H1 (cell line): ENCODE data around the gene RASSF10.

Experiments used
- ASH2L ChIP-seq: fragments of 200-600, 300-600 bp; sonication (generic); IDR thresholded peaks from one replicate; pipeline ENCODE4 v1.7.1; 2017; ENCODE audit warnings: low read length
- EP300 ChIP-seq, 2 experiments: IDR thresholded peaks; 1 replicate in 1 of 2; 2 replicates in 1 of 2; pipeline ENCODE4 v1.6.1; 2011 to 2012; ENCODE audit warnings: low read depth in 2 of 2, low read length in 2 of 2, mild to moderate bottlenecking in 2 of 2, borderline replicate concordance in 1 of 2, inconsistent platforms in 1 of 2, moderate library complexity in 1 of 2
- EZH2 ChIP-seq: fragments of 200-600 bp; sonication (generic); IDR thresholded peaks from 2 replicates; pipeline ENCODE4 v1.7.1; 2012; ENCODE audit warnings: low read depth, mild to moderate bottlenecking, moderate library complexity, low read length, inconsistent platforms; ENCODE audit not compliant: severe bottlenecking
- HDAC6 ChIP-seq: IDR thresholded peaks from one replicate; pipeline ENCODE4 v1.7.1; 2012; ENCODE audit warnings: low read depth, mild to moderate bottlenecking, inconsistent platforms, low read length, moderate library complexity
- RAD21 ChIP-seq, 2 experiments: IDR thresholded peaks in 1 of 2; conservative IDR thresholded peaks in 1 of 2; 2 replicates each; pipeline ENCODE4 v1.6.1; 2011; ENCODE audit warnings: low read depth in 2 of 2, low read length in 2 of 2, improper control_type of control experiment in 1 of 2, inconsistent platforms in 1 of 2, mild to moderate bottlenecking in 1 of 2, moderate library complexity in 1 of 2
- TAF1 ChIP-seq: IDR thresholded peaks from 2 replicates; pipeline ENCODE4 v1.6.1; 2011; ENCODE audit warnings: mild to moderate bottlenecking, low read depth, low read length

DNA sequence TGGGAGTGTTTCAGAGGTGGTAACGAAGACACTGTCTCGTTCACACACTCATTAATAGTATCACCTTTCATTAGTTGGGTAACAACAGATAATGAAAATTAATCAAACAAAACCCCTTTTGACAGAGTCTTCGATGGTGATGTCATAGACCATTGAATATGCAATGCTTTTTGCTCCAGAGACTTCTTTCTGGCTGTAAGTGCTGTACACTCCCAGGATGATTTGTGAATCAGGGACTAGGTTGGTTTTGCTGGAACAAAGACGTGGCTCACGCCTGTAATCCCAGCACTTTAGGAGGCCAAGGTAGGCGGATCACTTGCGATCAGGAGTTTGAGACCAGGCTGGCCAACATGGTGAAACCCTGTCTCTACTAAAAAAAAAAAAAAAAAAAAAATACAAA, 9.5 kb upstream of the RASSF10 start:
- TF ChIP-seq ASH2L (no peak), EP300 (IDR thresholded peaks at IDR 0.05; ENCODE audit: borderline replicate concordance in 1 of 2, low read depth in 2 of 2, low read length in 2 of 2) (no peak), TAF1 (no peak), RAD21 (IDR thresholded peaks at IDR 0.05 in 1 of 2, conservative IDR thresholded peaks at IDR 0.05 in 1 of 2; ENCODE audit: low read depth in 2 of 2, low read length in 2 of 2) (no peak), HDAC6 (no peak), EZH2 (no peak)
